Mesenchymal stem cell (in vitro differentiated cells and primary cell): ENCODE data around the gene C16orf54.
A peak's percentile ranks its signal among the peaks of the same experiment; 100 is the strongest.
"Not testable (repeated sequence)": the region's sequence is repeated elsewhere in the genome, so short reads cannot be mapped to it uniquely, and the experiment has no call there.

Experiments used
- DNase-seq: peaks from one replicate; pipeline ENCODE4 v3.0.0-alpha.2; 2013
- H2AFZ ChIP-seq: one replicate; pipeline ENCODE4 v1.6.1; 2013; ENCODE audit warnings: low read depth, mild to moderate bottlenecking, control low read depth, inconsistent platforms, low read length, moderate library complexity
- H2AK5ac ChIP-seq: 2 replicates; pipeline ENCODE4 v1.6.1; 2013; ENCODE audit warnings: low read length, moderate library complexity, mild to moderate bottlenecking, inconsistent platforms; ENCODE audit not compliant: severe bottlenecking
- H2BK120ac ChIP-seq: one replicate; pipeline ENCODE4 v1.6.1; 2013; ENCODE audit warnings: low read depth, mild to moderate bottlenecking, inconsistent platforms, low read length, moderate library complexity
- H2BK12ac ChIP-seq, 2 experiments: one replicate each; pipeline ENCODE4 v1.6.1; 2013; ENCODE audit warnings: inconsistent platforms in 2 of 2, low read length in 2 of 2, mild to moderate bottlenecking in 2 of 2, moderate library complexity in 2 of 2, control low read depth in 1 of 2
- H2BK15ac ChIP-seq: one replicate; pipeline ENCODE4 v1.6.1; 2013; ENCODE audit warnings: mild to moderate bottlenecking, low read depth, inconsistent platforms; ENCODE audit not compliant: poor library complexity, severe bottlenecking
- H2BK5ac ChIP-seq: 2 replicates; pipeline ENCODE4 v1.6.1; 2013; ENCODE audit warnings: low read depth, mild to moderate bottlenecking, low read length, control low read depth, inconsistent platforms; ENCODE audit not compliant: poor library complexity, severe bottlenecking
- H3K14ac ChIP-seq, 2 experiments: one replicate each; pipeline ENCODE4 v1.6.1; 2013; ENCODE audit warnings: inconsistent platforms in 2 of 2, low read length in 2 of 2, control low read depth in 1 of 2, mild to moderate bottlenecking in 1 of 2, moderate library complexity in 1 of 2
- H3K18ac ChIP-seq, 2 experiments: one replicate each; pipeline ENCODE4 v1.6.1; 2013; ENCODE audit warnings: inconsistent platforms in 2 of 2, low read length in 2 of 2, control low read depth in 1 of 2, low read depth in 1 of 2, mild to moderate bottlenecking in 1 of 2
- H3K23ac ChIP-seq, 2 experiments: one replicate each; pipeline ENCODE4 v1.6.1; 2013; ENCODE audit warnings: inconsistent platforms in 2 of 2, low read length in 2 of 2, mild to moderate bottlenecking in 2 of 2, moderate library complexity in 2 of 2, control low read depth in 1 of 2
- H3K27ac ChIP-seq: 2 replicates; pipeline ENCODE4 v1.5.1; 2013; ENCODE audit warnings: mild to moderate bottlenecking, moderate library complexity, low read length, control low read depth, inconsistent platforms; ENCODE audit not compliant: poor library complexity, severe bottlenecking
- H3K27me3 ChIP-seq, 2 experiments: 2 replicates each; pipeline versions ENCODE4 v1.6.1 to v1.7.0; 2013; ENCODE audit warnings: low read length in 2 of 2, mild to moderate bottlenecking in 2 of 2, moderate library complexity in 2 of 2, control low read depth in 1 of 2, inconsistent platforms in 1 of 2; ENCODE audit not compliant: control insufficient read depth in 1 of 2, insufficient read depth in 1 of 2
- H3K36me3 ChIP-seq, 2 experiments: 2 replicates each; pipeline versions ENCODE4 v1.6.1 to v1.7.0; 2013; ENCODE audit warnings: low read length in 2 of 2, control low read depth in 1 of 2, inconsistent platforms in 1 of 2, low read depth in 1 of 2, mild to moderate bottlenecking in 1 of 2; ENCODE audit not compliant: insufficient read depth in 2 of 2, control insufficient read depth in 1 of 2
- H3K4ac ChIP-seq, 2 experiments: one replicate each; pipeline ENCODE4 v1.6.1; 2013; ENCODE audit warnings: inconsistent platforms in 2 of 2, low read length in 2 of 2, mild to moderate bottlenecking in 2 of 2, moderate library complexity in 2 of 2, control low read depth in 1 of 2, low read depth in 1 of 2
- H3K4me1 ChIP-seq: 2 replicates; pipeline ENCODE4 v1.6.1; 2013; ENCODE audit warnings: low read depth, low read length, control low read depth; ENCODE audit not compliant: control insufficient read depth, insufficient read depth
- H3K4me2 ChIP-seq: 2 replicates; pipeline ENCODE4 v1.6.1; 2013; ENCODE audit warnings: low read length, mild to moderate bottlenecking, inconsistent platforms; ENCODE audit not compliant: poor library complexity, severe bottlenecking
- H3K4me3 ChIP-seq, 2 experiments: 2 replicates each; pipeline versions ENCODE4 v1.5.1 to v1.7.0; 2013; ENCODE audit warnings: low read length in 2 of 2, mild to moderate bottlenecking in 2 of 2, control low read depth in 1 of 2, low read depth in 1 of 2; ENCODE audit not compliant: insufficient read depth in 1 of 2
- H3K79me1 ChIP-seq: replicated peaks from 2 replicates; pipeline ENCODE4 v1.6.1; 2013; ENCODE audit warnings: mild to moderate bottlenecking, control low read depth, low read length, inconsistent platforms; ENCODE audit not compliant: poor library complexity, severe bottlenecking
- H3K9ac ChIP-seq: 2 replicates; pipeline ENCODE4 v1.7.0; 2013; ENCODE audit warnings: mild to moderate bottlenecking, low read length, moderate library complexity
- H3K9me3 ChIP-seq: 2 replicates; pipeline ENCODE4 v1.7.0; 2013; ENCODE audit warnings: mild to moderate bottlenecking, low read length; ENCODE audit not compliant: control insufficient read depth
- H4K8ac ChIP-seq: one replicate; pipeline ENCODE4 v1.6.1; 2013; ENCODE audit warnings: inconsistent platforms, mild to moderate bottlenecking, low read length, moderate library complexity
- H4K91ac ChIP-seq: one replicate; pipeline ENCODE4 v1.6.1; 2013; ENCODE audit warnings: mild to moderate bottlenecking, low read length, inconsistent platforms
- WGBS: methylation state at CpG from one replicate; pipeline ENCODE4 v1.1.7; 2013; ENCODE audit warnings: mixed read lengths; 5-methylcytosine and 5-hydroxymethylcytosine counted together

C16orf54 gene

GRCh38 chr16:29696881-29697331 lies 48.9 kb downstream of the C16orf54 start:
- Histone ChIP-seq H3K9ac (no peak overlapping the region), H3K4me1 (peaks cover 34% of the 10 kb centered on the region), H2AFZ (no peak overlapping the region), H2BK120ac (no peak overlapping the region), H2BK5ac (no peak overlapping the region), H4K8ac (no peak overlapping the region), H3K27ac (no peak overlapping the region), H3K27me3 (peaks cover 0 to 3% of the 10 kb centered on the region in 2 experiments), H3K79me1 (peaks cover 12% of the 10 kb centered on the region), H4K91ac (no peak overlapping the region), H2BK15ac (no peak overlapping the region), H3K23ac (peak overlapping the region in 1 of 2 experiments; percentile 5), H2AK5ac (no peak overlapping the region), H3K9me3 (no peaks in the 10 kb centered on the region), H3K36me3 (peaks cover 7 to 55% of the 10 kb centered on the region in 2 experiments), H2BK12ac (no peak overlapping the region), H3K4me3 (no peak overlapping the region), H3K4me2 (no peak overlapping the region), H3K14ac (no peak overlapping the region), H3K4ac (no peak overlapping the region), H3K18ac (no peak overlapping the region)
- WGBS = 98% methylated on average over 21 of the region's 21 CpGs
- DNase-seq = no peak

DNA sequence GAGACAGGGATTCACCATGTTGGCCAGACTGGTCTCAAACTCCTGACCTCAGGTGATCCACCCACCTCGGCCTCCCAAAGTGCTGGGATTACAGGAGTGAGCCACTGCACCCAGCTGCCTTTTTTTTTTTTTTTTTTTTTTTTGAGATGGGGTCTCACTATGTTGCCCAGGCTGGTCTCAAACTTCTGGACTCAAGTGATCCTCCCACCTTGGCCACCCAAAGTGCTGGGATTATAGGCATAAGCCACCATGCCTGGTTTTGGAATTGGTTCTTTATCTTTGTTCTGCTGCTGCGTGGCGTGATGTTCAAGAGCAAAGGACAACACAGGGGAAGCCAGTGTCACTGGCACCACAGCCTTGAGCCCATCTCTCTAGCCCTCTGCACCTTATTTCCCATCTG lies 50.1 kb downstream of the C16orf54 start:
- not testable (repeated sequence) for H3K9me3 ChIP-seq

DNA sequence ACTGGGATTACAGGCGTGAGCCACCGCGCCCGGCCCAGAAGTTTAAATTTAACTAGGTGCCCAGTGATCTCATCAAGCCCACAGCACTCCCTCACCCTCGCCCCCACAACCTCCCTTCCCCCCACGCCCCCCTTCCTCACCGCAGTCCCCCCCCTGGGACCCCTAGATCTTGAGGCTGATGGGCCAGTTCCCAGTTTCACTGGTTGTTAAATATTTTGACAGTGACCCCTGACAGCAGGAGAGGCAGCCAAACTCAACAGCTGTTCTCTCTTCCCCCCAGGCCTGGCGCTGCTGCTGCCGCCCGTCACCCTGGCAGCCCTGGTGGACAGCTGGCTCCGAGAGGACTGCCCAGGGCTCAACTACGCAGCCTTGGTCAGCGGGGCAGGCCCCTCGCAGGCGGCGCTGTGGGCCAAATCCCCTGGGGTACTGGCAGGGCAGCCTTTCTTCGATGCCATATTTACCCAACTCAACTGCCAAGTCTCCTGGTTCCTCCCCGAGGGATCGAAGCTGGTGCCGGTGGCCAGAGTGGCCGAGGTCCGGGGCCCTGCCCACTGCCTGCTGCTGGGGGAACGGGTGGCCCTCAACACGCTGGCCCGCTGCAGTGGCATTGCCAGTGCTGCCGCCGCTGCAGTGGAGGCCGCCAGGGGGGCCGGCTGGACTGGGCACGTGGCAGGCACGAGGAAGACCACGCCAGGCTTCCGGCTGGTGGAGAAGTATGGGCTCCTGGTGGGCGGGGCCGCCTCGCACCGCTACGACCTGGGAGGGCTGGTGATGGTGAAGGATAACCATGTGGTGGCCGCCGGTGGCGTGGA lies 51.2 kb downstream of the C16orf54 start:
- Histone ChIP-seq H3K23ac (no peak overlapping the region), H3K9ac (no peak overlapping the region), H3K14ac (no peak overlapping the region), H3K9me3 (no peaks in the 10 kb centered on the region), H3K4ac (no peak overlapping the region), H2AK5ac (no peak overlapping the region), H3K4me3 (no peak overlapping the region), H3K4me1 (peaks cover 29% of the 10 kb centered on the region), H2BK12ac (no peak overlapping the region), H3K79me1 (peaks cover 12% of the 10 kb centered on the region), H2BK15ac (no peak overlapping the region), H3K36me3 (peaks cover 7 to 75% of the 10 kb centered on the region in 2 experiments), H3K18ac (no peak overlapping the region), H3K27ac (peak overlapping the region; percentile 30), H4K8ac (peak overlapping the region; percentile 31), H3K4me2 (no peak overlapping the region), H2BK5ac (peak overlapping the region; percentile 67), H2AFZ (no peak overlapping the region), H4K91ac (peak overlapping the region; percentile 48), H3K27me3 (peaks cover 0 to 3% of the 10 kb centered on the region in 2 experiments), H2BK120ac (no peak overlapping the region)
- DNase-seq = no peak
- 94% methylated on average over 36 of the region's 41 CpGs for WGBS

More for the DNA sequence above, 50.1 kb downstream of the C16orf54 start:
- not testable (repeated sequence) for H3K18ac ChIP-seq, H3K14ac ChIP-seq, H2BK5ac ChIP-seq, H2BK15ac ChIP-seq, H3K4ac ChIP-seq, H2AK5ac ChIP-seq, H3K27ac ChIP-seq, H3K23ac ChIP-seq, H3K4me3 ChIP-seq, H2BK12ac ChIP-seq, H2BK120ac ChIP-seq, H4K8ac ChIP-seq, H4K91ac ChIP-seq, H2AFZ ChIP-seq, H3K4me2 ChIP-seq, H3K9ac ChIP-seq, H3K27me3 ChIP-seq, DNase-seq
- Histone ChIP-seq H3K36me3 (peaks cover 7 to 67% of the 10 kb centered on the region in 2 experiments), H3K79me1 (peaks cover 12% of the 10 kb centered on the region), H3K4me1 (peaks cover 31% of the 10 kb centered on the region)
- WGBS = 95% methylated on average over 3 of the region's 3 CpGs

GRCh38 chr16:29692606-29693005 lies 53.2 kb downstream of the C16orf54 start:
- DNase-seq, H2BK12ac ChIP-seq, H3K23ac ChIP-seq, H4K91ac ChIP-seq, H3K4me2 ChIP-seq, H2BK120ac ChIP-seq, H3K18ac ChIP-seq, H4K8ac ChIP-seq, H2BK15ac ChIP-seq, H3K4me3 ChIP-seq, H3K27me3 ChIP-seq, H3K4ac ChIP-seq, H2AFZ ChIP-seq, H2BK5ac ChIP-seq, H3K9ac ChIP-seq, H2AK5ac ChIP-seq, H3K14ac ChIP-seq, H3K9me3 ChIP-seq, H3K27ac ChIP-seq: not testable (repeated sequence)
- Histone ChIP-seq H3K4me1 (peaks cover 26% of the 10 kb centered on the region), H3K79me1 (peaks cover 12% of the 10 kb centered on the region), H3K36me3 (peaks cover 11 to 76% of the 10 kb centered on the region in 2 experiments)
- WGBS = 97% methylated on average over 26 of the region's 26 CpGs
